HG03066 (cell line): ENCODE data around the gene GAS7.

Experiments used
- ATAC-seq: cut with Tn5 transposase; IDR thresholded peaks from one replicate; pipeline ENCODE4 v1.9.1; 2021; ENCODE audit warnings: low read depth; ENCODE audit not compliant: unreplicated experiment

GAS7 gene

DNA sequence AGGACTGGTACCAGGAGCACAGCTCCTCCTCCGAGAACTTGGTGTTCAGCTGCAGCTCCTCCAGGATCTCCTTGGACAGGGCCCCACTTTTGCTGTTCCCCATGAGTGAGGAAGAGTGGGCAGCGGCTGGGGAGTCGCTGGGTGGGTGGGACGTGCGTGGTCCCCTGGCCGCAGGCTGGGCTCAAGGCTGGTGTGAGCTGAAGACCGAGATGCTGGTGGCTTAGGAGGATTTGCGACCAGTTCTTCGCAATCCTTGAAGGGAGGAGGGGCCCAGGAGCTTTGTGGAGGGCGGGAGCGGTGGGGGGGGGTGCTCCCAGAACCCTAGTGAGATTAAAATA, 293.4 kb downstream of the GAS7 start, which contains the start of gene RCVRN:
Gene RCVRN, minus strand, starts transcription at position 194 of the 338 bp plus-strand sequence. Its CDS starts 91 bp downstream, at position 103.
- no peak for ATAC-seq

- ATAC-seq, result no peak
Observed at GRCh38 chr17:9904277-9905077, 293.9 kb downstream of the GAS7 start.

DNA sequence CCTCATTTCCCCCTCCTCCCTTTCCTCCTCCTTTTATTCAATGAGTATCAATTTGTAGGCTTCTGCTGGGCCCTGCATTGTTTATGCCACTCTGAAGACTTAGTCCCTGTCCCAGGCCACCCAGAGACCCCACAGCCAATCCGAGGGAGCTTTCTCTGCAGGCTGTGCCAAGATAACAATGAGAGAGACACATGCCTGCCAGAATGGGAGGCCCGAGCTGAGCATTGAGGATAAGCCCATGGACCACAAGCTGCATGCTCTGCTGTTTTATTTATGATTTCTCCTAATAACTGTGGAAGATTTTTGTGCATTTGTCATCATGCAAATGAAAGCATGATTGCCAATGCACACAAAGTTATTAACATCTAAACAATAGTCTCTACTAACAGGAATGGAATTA, 296.3 kb downstream of the GAS7 start:
- ATAC-seq, result no peak

DNA sequence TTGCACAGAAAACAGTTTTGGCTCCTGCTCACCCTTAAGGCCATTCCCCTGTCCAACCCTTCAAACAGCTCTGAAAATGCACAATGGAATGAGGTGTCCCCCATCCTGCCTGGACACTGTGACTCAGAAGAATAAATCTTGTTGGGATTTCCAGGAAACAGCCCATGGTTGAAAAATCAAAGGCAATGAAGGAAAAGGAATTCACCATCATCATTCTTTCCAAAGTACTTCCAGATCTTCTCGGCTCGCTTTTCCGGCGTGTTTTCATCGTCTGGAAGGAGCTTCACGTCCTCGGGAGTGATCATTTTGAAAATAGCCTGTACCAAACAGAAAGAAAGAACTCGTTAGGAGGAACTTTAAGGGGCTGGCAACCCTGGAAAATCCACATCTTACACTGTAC, 297.6 kb downstream of the GAS7 start:
- no peak for ATAC-seq

DNA sequence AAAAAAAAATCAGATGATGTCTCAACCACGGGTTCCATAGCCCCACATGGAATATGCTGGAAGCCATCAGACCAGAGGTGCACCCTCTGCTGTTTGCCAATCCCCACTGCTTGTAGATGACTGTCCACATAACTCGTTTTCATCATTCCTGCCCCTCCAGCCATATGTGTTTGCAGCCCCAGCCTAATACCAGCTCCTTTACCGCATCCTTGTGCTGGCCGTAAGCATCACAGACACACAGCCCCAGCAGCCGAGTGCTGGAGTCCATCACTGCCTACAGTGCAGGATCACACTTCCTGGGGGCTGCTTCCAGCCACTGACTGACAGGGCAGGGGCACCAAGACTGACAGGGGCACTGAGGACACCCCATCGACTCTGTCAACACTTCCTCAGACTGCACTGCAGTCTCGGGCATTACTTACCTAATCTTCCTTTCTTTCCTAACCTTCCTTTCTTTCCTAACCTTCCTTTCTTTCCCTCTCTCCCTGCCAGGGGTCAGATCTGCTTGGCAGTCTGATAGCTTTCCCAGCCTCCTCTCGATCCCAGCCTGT, 298.3 kb downstream of the GAS7 start:
- no peak for ATAC-seq

DNA sequence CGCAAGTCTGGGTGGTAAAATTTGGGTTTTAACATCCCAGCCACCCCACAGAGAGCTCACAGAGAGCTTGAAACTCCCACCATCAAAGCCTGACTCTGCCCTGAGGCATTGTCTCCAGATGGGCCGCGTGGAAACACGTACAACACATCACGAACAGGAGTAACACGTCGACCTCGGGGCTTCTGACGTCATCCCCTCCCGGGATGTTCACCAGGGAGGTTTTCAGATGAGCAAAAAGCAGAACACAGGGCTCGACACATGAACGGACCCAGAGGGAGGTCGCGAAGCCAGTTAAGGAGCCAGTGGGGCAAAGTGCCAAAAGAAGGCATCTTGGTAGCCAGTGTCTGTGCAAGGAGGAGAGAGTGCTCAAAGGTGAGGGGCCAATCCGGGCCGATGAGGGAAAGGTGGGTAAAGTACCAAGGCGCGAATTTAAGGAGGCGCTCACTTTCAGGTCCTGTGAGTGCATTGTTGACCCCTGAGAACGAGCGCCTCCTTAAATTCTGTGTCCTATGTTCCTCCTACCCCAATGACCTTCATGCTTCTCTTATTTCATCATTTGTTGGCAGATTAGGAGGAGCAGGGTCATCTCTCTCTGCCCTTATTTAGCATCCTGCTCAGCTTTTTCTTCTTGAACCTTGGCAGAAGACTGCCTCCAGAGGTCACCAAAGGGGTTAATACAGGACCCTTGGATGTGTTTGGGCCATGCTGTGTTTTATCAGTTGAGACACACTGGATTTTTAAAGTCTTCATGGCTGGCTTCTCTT, 298.9 kb downstream of the GAS7 start:
- no peak for ATAC-seq

- no peak for ATAC-seq
Observed at GRCh38 chr17:9898812-9899211, 299.6 kb downstream of the GAS7 start.

DNA sequence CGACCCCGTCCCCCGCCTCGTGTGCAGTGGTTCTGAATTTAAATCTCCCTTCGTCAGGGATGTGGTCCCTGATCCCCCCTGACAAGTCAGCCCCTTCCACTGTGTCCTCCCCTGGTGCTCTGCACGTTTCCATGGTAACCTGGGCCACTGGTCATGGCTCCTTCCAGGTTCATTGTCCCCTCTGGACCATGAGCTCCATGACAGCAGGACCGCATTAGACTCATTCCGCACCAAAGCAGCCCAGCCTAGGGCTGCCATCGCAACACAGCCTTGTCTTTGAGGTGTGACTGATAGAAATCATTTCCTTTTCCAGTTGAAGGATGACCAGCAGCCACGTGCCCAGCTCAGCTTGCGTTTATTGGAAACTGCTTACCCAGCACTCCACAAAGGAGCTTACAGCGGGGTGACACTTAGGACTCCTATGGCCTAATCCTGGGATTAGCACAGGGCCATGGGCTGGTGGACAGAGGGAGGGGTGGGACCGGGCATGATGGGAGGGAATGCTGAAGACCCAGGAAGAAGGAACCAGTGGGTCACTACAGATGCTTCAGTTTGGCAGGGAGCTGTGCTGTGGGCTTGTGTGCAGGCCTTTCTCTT, 300.9 kb downstream of the GAS7 start:
- ATAC-seq, result no peak

DNA sequence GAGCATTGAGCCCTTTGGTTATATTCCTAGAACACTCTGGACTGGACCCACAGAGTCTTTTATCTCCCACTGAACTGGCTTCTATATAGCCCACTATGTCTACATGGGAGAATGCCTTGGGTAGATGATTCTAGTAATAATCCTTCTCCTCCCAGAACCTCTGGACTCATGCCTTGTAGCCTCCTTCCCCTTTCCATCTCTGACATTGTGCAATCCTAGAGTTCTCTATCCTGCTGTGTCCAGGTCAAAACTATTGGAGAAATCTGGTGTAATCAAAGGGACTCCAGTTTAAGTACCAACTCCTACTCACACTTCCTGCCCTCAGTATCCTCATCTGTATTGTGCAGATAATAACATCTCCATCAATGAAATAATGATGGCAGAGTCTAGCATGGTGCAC, 302.5 kb downstream of the GAS7 start:
- ATAC-seq, result no peak

DNA sequence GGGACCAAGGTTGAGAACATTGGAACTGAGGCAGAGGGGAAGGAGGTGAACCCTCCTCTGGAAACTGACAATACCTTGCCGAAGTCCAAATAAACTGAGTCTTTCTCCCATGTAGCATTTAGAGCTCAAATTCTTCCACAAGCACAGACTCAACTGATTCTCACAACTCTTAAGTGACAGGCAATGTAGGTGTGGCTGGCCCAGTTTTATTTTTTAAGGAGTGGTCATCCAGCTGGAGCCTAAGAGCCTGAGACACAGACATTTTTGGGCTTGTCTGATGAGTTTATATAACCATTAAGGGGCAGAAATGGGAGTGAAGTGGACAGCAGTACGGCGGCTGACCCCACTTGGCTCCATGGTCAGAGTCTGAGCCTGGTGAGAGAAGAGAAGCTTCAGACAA, 304.2 kb downstream of the GAS7 start:
- no peak for ATAC-seq

GRCh38 chr17:9893411-9894012, 304.9 kb downstream of the GAS7 start:
- no peak for ATAC-seq

GRCh38 chr17:9890124-9890523, 308.3 kb downstream of the GAS7 start:
- no peak for ATAC-seq

GRCh38 chr17:9887508-9887907, 310.9 kb downstream of the GAS7 start:
- ATAC-seq, result no peak

DNA sequence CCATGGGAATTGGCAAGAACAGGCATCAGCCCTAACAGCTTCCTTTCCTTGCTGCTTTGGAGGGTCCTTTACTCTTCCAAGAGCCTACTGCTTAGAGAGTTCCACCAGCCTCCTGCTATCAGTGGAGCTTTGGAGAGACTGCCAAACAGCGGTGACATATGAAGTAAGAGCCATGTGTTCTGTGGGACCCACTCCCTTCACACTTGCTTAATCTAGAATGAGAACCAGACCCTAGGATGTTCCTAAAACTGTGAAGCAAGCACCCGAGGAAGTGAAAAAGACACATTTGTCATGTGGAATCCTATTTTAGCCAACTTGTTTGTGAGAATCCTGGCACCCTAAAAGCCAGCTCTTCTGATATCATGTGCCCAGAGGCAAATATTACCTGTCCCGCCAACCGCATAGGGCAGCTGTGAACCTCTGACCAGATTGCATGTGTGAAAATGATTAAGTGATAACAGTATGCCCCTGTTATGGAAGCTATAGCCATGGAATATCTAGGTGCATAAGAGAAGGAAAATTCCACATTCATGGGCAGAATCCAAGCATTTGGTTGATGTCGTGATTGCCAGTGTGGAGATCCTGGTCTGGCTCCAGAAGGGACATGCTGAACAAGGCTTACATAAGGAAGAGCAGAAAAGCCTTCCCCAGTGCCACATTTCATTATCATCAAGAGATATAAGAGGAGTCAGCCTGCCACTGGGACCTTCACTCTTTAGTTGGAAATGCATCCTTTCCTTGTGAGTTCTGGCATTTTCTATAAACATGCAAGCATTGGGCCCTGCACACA, 312.1 kb downstream of the GAS7 start:
- no peak for ATAC-seq

DNA sequence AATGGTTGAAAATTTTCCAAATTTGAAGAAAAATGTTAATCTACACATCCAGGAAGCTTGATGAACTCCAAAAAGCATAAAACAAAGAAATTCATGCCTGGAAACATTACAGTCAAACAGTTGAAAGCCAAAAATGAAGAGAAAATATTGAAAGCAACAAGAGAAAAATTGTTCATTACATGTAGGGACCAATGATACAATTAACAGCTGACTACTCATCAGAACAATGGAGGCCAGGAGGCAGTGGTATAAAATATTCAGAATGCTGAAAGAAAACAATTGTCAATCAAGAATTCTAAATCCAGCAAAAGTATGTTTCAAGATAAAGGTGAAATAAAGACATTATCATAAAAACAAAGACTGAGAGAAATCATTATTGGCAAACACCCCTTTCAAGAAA, 315.0 kb downstream of the GAS7 start:
- no peak for ATAC-seq

GRCh38 chr17:9880582-9880999, 317.8 kb downstream of the GAS7 start:
- no peak for ATAC-seq

GRCh38 chr17:9878786-9879525, 319.4 kb downstream of the GAS7 start:
- ATAC-seq, result no peak

GRCh38 chr17:9878356-9878755, 320.1 kb downstream of the GAS7 start:
- no peak for ATAC-seq

DNA sequence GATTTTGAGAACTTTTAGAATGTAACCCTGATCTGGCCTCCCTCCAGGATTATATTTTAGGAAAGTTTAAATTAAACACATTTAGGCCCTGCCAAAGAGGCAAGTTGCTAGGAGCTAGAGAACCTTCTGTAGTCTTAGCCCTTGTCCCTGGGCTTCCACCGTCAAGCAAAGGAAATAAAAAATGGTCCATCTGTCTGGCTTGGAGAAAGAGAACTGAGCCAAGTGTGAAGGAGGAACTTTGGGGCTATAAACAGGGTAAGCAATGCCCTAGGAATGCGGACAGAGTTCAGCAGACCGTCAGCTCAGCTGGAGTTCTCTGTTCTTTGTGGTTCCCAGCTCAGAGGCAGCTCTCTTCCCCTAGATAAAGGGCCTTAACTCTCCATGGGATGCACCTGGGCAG, 323.0 kb downstream of the GAS7 start:
- no peak for ATAC-seq
